Loucy (cell line): ENCODE measurements around the gene GRPR.

Experiments
- H2AFZ ChIP-seq: fragments of 200-600 bp; sonication (generic); 2 replicates; pipeline ENCODE4 v1.6.0; 2016; ENCODE audit warnings: antibody characterized with exemption, mild to moderate bottlenecking, low read length, moderate library complexity
- H3F3A ChIP-seq: fragments of 200-600 bp; 2 replicates; pipeline ENCODE4 v1.6.0; 2016; ENCODE audit warnings: antibody characterized with exemption, low read depth, mild to moderate bottlenecking
- H3K27me3 ChIP-seq: fragments of 200-600 bp; sonication (generic); 2 replicates; pipeline ENCODE4 v1.6.1; 2014; ENCODE audit warnings: low read length, mild to moderate bottlenecking; ENCODE audit not compliant: insufficient read depth, poor library complexity, severe bottlenecking
- H3K36me3 ChIP-seq: fragments of 200-600 bp; sonication (generic); 2 replicates; pipeline ENCODE4 v1.6.1; 2016; ENCODE audit warnings: low read length; ENCODE audit not compliant: insufficient read depth
- H3K4me1 ChIP-seq: fragments of 200-600 bp; sonication (generic); 2 replicates; pipeline ENCODE4 v1.5.1; 2014; ENCODE audit warnings: low read length, mild to moderate bottlenecking; ENCODE audit not compliant: insufficient read depth, poor library complexity, severe bottlenecking
- H3K4me2 ChIP-seq: fragments of 200-600 bp; sonication (generic); 2 replicates; pipeline ENCODE4 v1.6.0; 2014; ENCODE audit warnings: antibody characterized with exemption, low read length, low read depth, mild to moderate bottlenecking; ENCODE audit not compliant: poor library complexity, severe bottlenecking
- H3K4me3 ChIP-seq: fragments of 200-600 bp; sonication (generic); 2 replicates; pipeline ENCODE4 v1.5.1; 2014; ENCODE audit warnings: low read length, mild to moderate bottlenecking, mixed read lengths; ENCODE audit not compliant: poor library complexity, severe bottlenecking
- H3K79me2 ChIP-seq: fragments of 200-600 bp; sonication (generic); 2 replicates; pipeline ENCODE4 v1.6.1; 2014; ENCODE audit warnings: low read length; ENCODE audit not compliant: insufficient read depth
- H3K9ac ChIP-seq: fragments of 200-600 bp; sonication (generic); 2 replicates; pipeline ENCODE4 v1.6.0; 2014; ENCODE audit warnings: mild to moderate bottlenecking, low read depth, low read length, moderate library complexity; ENCODE audit not compliant: poor library complexity, severe bottlenecking
- H3K9me2 ChIP-seq: fragments of 200-600 bp; sonication (generic); replicated peaks from 2 replicates; pipeline ENCODE4 v1.6.1; 2016; ENCODE audit warnings: low read depth, low read length, mixed read lengths
- H3K9me3 ChIP-seq: fragments of 200-600 bp; sonication (generic); 2 replicates; pipeline ENCODE4 v1.6.1; 2014; ENCODE audit warnings: mild to moderate bottlenecking, antibody characterized with exemption, low read length, low read depth; ENCODE audit not compliant: insufficient read depth
- H4K20me1 ChIP-seq: fragments of 200-600 bp; sonication (generic); 2 replicates; pipeline ENCODE4 v1.6.0; 2014; ENCODE audit warnings: antibody characterized with exemption, low read length, mild to moderate bottlenecking; ENCODE audit not compliant: insufficient read depth, poor library complexity, severe bottlenecking
- CTCF ChIP-seq: fragments of 200-600 bp; sonication (generic); conservative IDR thresholded peaks from 2 replicates; pipeline ENCODE4 v1.5.1; 2014; ENCODE audit warnings: mild to moderate bottlenecking, antibody characterized with exemption, low read length
- EZH2phosphoT487 ChIP-seq: fragments of 200-600 bp; IDR thresholded peaks from 2 replicates; pipeline ENCODE4 v1.6.1; 2018; ENCODE audit warnings: antibody characterized with exemption, mild to moderate bottlenecking, moderate library complexity, borderline replicate concordance

Gene GRPR

GRCh38 chrX:16077811-16078210, 45.6 kb upstream of the GRPR start:
- Histone ChIP-seq H3K9me2 (no peaks in the 10 kb centered on the region), H4K20me1 (no peaks in the 10 kb centered on the region), H3K9ac (no peak overlapping the region)

GRCh38 chrX:16081357-16081756, 42.0 kb upstream of the GRPR start:
- no peaks in the 10 kb centered on the region for H3F3A ChIP-seq
- no peak overlapping the region for H2AFZ ChIP-seq
- no peaks in the 10 kb centered on the region for H3K9me3 ChIP-seq

More at GRCh38 chrX:16077811-16078210, 45.6 kb upstream of the GRPR start:
- Histone ChIP-seq H3K27me3 (no peaks in the 10 kb centered on the region), H3K4me1 (no peaks in the 10 kb centered on the region), H3K79me2 (no peaks in the 10 kb centered on the region), H3F3A (no peaks in the 10 kb centered on the region), H3K4me3 (no peak overlapping the region), H3K36me3 (no peaks in the 10 kb centered on the region), H3K4me2 (no peak overlapping the region), H3K9me3 (no peaks in the 10 kb centered on the region), H2AFZ (no peak overlapping the region)
- no peak for TF ChIP-seq EZH2phosphoT487
- no peak for TF ChIP-seq CTCF

GRCh38 chrX:16082470-16083085, 40.8 kb upstream of the GRPR start:
- Histone ChIP-seq H3K79me2 (no peaks in the 10 kb centered on the region), H3K4me3 (no peak overlapping the region), H3K36me3 (no peaks in the 10 kb centered on the region), H3K27me3 (no peaks in the 10 kb centered on the region), H2AFZ (no peak overlapping the region), H4K20me1 (no peaks in the 10 kb centered on the region), H3K9me2 (no peaks in the 10 kb centered on the region), H3K4me2 (no peak overlapping the region), H3K9ac (no peak overlapping the region), H3F3A (no peaks in the 10 kb centered on the region), H3K4me1 (no peaks in the 10 kb centered on the region), H3K9me3 (no peaks in the 10 kb centered on the region)
- TF ChIP-seq CTCF, result no peak
- TF ChIP-seq EZH2phosphoT487, result no peak

More at GRCh38 chrX:16081357-16081756, 42.0 kb upstream of the GRPR start:
- no peaks in the 10 kb centered on the region for H4K20me1 ChIP-seq
- no peak for TF ChIP-seq EZH2phosphoT487
- no peak for TF ChIP-seq CTCF
- no peak overlapping the region for H3K4me3 ChIP-seq
- H3K27me3 ChIP-seq, result no peaks in the 10 kb centered on the region
- H3K9me2 ChIP-seq, result no peaks in the 10 kb centered on the region
- no peak overlapping the region for H3K9ac ChIP-seq
- H3K4me1 ChIP-seq, result no peaks in the 10 kb centered on the region
- no peaks in the 10 kb centered on the region for H3K36me3 ChIP-seq
- no peaks in the 10 kb centered on the region for H3K79me2 ChIP-seq
- no peak overlapping the region for H3K4me2 ChIP-seq
